SU-DHL-6 (cell line): ENCODE data around the gene PLXDC2.

Experiments used
- H2AFZ ChIP-seq: fragments of 200-600 bp; sonication (generic); 2 replicates; pipeline ENCODE4 v1.6.1; 2014; ENCODE audit warnings: low read depth, mild to moderate bottlenecking, moderate library complexity, mixed read lengths, antibody characterized with exemption, low read length; ENCODE audit not compliant: severe bottlenecking
- H3F3A ChIP-seq: fragments of 200-600 bp; shearing (Covaris generic); 2 replicates; pipeline ENCODE4 v1.6.0; 2016; ENCODE audit warnings: antibody characterized with exemption, mild to moderate bottlenecking; ENCODE audit not compliant: insufficient read depth
- H3K27ac ChIP-seq: fragments of 200-600 bp; sonication (generic); 2 replicates; pipeline ENCODE4 v1.5.1; 2016; ENCODE audit warnings: low read depth, mild to moderate bottlenecking, low read length, moderate library complexity, mixed read lengths
- H3K27me3 ChIP-seq: fragments of 200-600 bp; sonication (generic), shearing (Covaris generic); 2 replicates; pipeline ENCODE4 v1.6.0; 2014; ENCODE audit warnings: mild to moderate bottlenecking, low read length
- H3K36me3 ChIP-seq: fragments of 200-600 bp; sonication (generic); 2 replicates; pipeline ENCODE4 v1.6.1; 2014; ENCODE audit warnings: mild to moderate bottlenecking, low read length, mixed read lengths
- H3K4me2 ChIP-seq: fragments of 300-600, 200-600 bp; shearing (Covaris generic), sonication (generic); 2 replicates; pipeline ENCODE4 v1.6.0; 2014; ENCODE audit warnings: low read length, low read depth, mild to moderate bottlenecking; ENCODE audit not compliant: poor library complexity, severe bottlenecking
- H3K4me3 ChIP-seq: fragments of 200-600 bp; sonication (generic); 2 replicates; pipeline ENCODE4 v1.5.1; 2014; ENCODE audit warnings: antibody characterized with exemption, low read length, mild to moderate bottlenecking, mixed read lengths; ENCODE audit not compliant: insufficient read depth, poor library complexity, severe bottlenecking
- H3K79me2 ChIP-seq: fragments of 200-600 bp; sonication (generic); 2 replicates; pipeline ENCODE4 v1.6.1; 2014; ENCODE audit warnings: mild to moderate bottlenecking, low read length, moderate library complexity; ENCODE audit not compliant: insufficient read depth
- H3K9ac ChIP-seq: fragments of 200-600 bp; sonication (generic); 2 replicates; pipeline ENCODE4 v1.7.0; 2014; ENCODE audit warnings: mild to moderate bottlenecking, low read length
- H3K9me2 ChIP-seq: fragments of 200-600 bp; sonication (generic); replicated peaks from 2 replicates; pipeline ENCODE4 v1.6.1; 2014; ENCODE audit warnings: low read length; ENCODE audit not compliant: insufficient read depth
- H3K9me3 ChIP-seq: fragments of 200-600 bp; sonication (generic); 2 replicates; pipeline ENCODE4 v1.6.1; 2014; ENCODE audit warnings: low read length, mixed read lengths; ENCODE audit not compliant: insufficient read depth
- H4K20me1 ChIP-seq: fragments of 200-600 bp; sonication (generic); 2 replicates; pipeline ENCODE4 v1.6.1; 2014; ENCODE audit warnings: low read depth, mild to moderate bottlenecking, antibody characterized with exemption, low read length, moderate library complexity, mixed read lengths
- EZH2phosphoT487 ChIP-seq: fragments of 200-600 bp; sonication (generic), shearing (Covaris generic); conservative IDR thresholded peaks from 2 replicates; pipeline ENCODE4 v1.6.1; 2018; ENCODE audit warnings: mild to moderate bottlenecking, antibody characterized with exemption, low read length, moderate library complexity, mixed read lengths
- TF ChIP-seq, protein P1 (sequence below): fragments of 200-600 bp; sonication (generic); IDR thresholded peaks from one replicate; pipeline ENCODE4 v1.5.1; 2017; ENCODE audit warnings: antibody characterized with exemption, mild to moderate bottlenecking, low read length, moderate library complexity; ENCODE audit not compliant: insufficient read depth, poor library complexity, severe bottlenecking

Gene PLXDC2

DNA sequence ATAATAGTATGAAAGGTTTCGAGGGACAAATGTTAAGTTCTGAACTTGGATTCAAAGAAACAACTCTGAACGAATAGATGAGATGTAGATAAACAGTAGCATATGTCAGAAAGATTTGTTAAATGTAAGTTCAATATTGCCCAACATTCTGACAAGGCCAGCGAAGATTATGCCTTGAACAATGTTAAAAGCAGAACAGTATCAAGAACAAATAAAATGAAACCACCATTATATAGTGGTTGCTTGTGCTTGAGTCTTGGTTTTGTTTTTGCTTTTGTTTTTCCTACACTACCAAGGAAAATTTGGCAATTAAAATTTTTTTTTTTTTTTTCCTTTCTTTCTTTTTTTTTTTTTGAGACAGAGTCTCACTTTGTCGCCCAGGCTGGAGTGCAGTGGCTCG, 66.4 kb downstream of the PLXDC2 start:
- H3K4me3 ChIP-seq, result no peak overlapping the region
- H3K9me3 ChIP-seq, result no peaks in the 10 kb centered on the region
- H3K36me3 ChIP-seq, result no peaks in the 10 kb centered on the region
- TF ChIP-seq, protein P1, sequence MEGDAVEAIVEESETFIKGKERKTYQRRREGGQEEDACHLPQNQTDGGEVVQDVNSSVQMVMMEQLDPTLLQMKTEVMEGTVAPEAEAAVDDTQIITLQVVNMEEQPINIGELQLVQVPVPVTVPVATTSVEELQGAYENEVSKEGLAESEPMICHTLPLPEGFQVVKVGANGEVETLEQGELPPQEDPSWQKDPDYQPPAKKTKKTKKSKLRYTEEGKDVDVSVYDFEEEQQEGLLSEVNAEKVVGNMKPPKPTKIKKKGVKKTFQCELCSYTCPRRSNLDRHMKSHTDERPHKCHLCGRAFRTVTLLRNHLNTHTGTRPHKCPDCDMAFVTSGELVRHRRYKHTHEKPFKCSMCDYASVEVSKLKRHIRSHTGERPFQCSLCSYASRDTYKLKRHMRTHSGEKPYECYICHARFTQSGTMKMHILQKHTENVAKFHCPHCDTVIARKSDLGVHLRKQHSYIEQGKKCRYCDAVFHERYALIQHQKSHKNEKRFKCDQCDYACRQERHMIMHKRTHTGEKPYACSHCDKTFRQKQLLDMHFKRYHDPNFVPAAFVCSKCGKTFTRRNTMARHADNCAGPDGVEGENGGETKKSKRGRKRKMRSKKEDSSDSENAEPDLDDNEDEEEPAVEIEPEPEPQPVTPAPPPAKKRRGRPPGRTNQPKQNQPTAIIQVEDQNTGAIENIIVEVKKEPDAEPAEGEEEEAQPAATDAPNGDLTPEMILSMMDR, result no peak
- no peak for TF ChIP-seq EZH2phosphoT487
- no peaks in the 10 kb centered on the region for H3K27me3 ChIP-seq
- H3F3A ChIP-seq, result no peaks in the 10 kb centered on the region
- H3K9me2 ChIP-seq, result no peaks in the 10 kb centered on the region; the same call in 1 of the 2 replicates
- no peaks in the 10 kb centered on the region for H4K20me1 ChIP-seq
- no peak overlapping the region for H3K4me2 ChIP-seq
- no peak overlapping the region for H3K9ac ChIP-seq
- H3K79me2 ChIP-seq, result no peaks in the 10 kb centered on the region
- H2AFZ ChIP-seq, result no peak overlapping the region
- no peak overlapping the region for H3K27ac ChIP-seq

DNA sequence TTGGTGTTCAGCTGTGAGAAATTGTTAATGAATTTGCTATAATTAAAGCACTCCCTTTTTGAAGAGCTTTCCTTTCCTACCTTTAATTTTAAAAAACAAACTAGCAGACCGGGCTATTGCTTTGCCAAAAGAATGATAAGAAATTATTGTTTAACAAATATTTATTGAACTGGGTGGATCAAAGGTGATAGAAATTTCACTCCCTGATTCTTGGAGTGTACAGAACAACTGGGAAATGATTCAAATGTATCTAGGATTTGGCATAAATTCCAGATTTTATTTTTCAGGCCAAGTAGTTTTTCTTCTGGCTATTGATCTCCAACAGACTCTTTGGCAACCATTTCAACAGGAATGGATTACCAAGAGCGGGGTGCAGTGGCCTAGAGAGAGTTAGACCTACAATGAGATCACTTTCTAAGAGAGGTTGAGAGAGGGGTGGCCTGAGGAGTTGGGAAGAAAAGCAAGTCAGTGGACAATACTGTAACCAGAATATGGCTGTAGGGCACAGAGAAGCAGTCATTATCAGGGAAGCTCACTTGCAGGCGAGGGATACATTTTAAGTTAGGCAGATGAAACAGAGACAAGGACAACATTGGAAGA, 71.9 kb downstream of the PLXDC2 start:
- H3K4me2 ChIP-seq, result no peak overlapping the region
- no peak overlapping the region for H2AFZ ChIP-seq
- H3K9ac ChIP-seq, result no peak overlapping the region
- no peaks in the 10 kb centered on the region for H3K79me2 ChIP-seq
- no peaks in the 10 kb centered on the region for H3K36me3 ChIP-seq
- H3K9me3 ChIP-seq, result no peaks in the 10 kb centered on the region
- no peaks in the 10 kb centered on the region for H4K20me1 ChIP-seq
- no peak overlapping the region for H3K27ac ChIP-seq
- no peaks in the 10 kb centered on the region; the same call in 1 of the 2 replicates for H3K9me2 ChIP-seq
- TF ChIP-seq, protein P1, result no peak
- no peak for TF ChIP-seq EZH2phosphoT487
- no peak overlapping the region for H3K4me3 ChIP-seq
- no peaks in the 10 kb centered on the region for H3K27me3 ChIP-seq
- H3F3A ChIP-seq, result no peaks in the 10 kb centered on the region

DNA sequence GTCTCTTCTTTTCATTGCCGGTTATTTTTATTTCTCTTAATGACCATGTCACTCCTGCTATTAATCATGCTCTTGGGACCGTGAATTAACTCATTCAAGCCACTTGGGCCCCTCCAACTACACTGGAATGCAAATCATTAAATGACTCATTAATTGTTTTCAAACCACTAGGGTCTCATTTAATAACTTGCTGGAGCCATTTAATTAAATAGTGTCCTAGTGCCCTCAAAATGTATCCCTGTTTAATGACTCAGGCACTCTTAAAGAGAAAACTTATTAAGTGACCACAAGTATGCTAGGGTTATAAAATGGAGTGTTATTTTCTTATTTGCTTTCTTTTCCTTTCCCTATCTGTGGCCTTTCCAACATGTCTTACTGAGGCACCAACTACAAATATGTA, 73.0 kb downstream of the PLXDC2 start:
- no peak overlapping the region for H3K27ac ChIP-seq
- TF ChIP-seq, protein P1, result no peak
- no peak for TF ChIP-seq EZH2phosphoT487
- no peak overlapping the region for H2AFZ ChIP-seq
- H3K4me3 ChIP-seq, result no peak overlapping the region
- no peak overlapping the region for H3K4me2 ChIP-seq
- H3K79me2 ChIP-seq, result no peaks in the 10 kb centered on the region
- no peaks in the 10 kb centered on the region for H3K9me3 ChIP-seq
- no peaks in the 10 kb centered on the region; the same call in 1 of the 2 replicates for H3K9me2 ChIP-seq
- H3K9ac ChIP-seq, result no peak overlapping the region
- no peaks in the 10 kb centered on the region for H3K27me3 ChIP-seq
- H4K20me1 ChIP-seq, result no peaks in the 10 kb centered on the region
- H3K36me3 ChIP-seq, result no peaks in the 10 kb centered on the region
- no peaks in the 10 kb centered on the region for H3F3A ChIP-seq
